A549 (cell line): ENCODE data around the gene GJD2. TPM values are rescaled to one million over a fixed set of nuclear protein-coding genes. Genes with fewer than 3 reads are reported as not detected.

Experiments used
- ATAC-seq, 2 experiments: fragments of 200-7000 bp in 1 of 2; fragments of >200 bp in 1 of 2; cut with Nextera tagmentation in 1 of 2; cut with Tn5 transposase in 1 of 2; 3 replicates each; pipeline versions ENCODE4 v1.8.0 to v1.9.1; 2018 to 2020; ENCODE audit warnings: mild to moderate bottlenecking in 1 of 2, moderate library complexity in 1 of 2
- CTCF ChIA-PET: fragments of 300-600 bp; sonication (Branson Sonifier 250); formaldehyde crosslinking; extraction: SDS; loops from one replicate; lab custom pipeline; 2021; ENCODE audit warnings: antibody characterized with exemption, inconsistent platforms; lab: Yijun Ruan, JAX
- POLR2A ChIA-PET: fragments of 350-600 bp; formaldehyde crosslinking; extraction: SDS; loops from one replicate; lab custom pipeline; 2021; ENCODE audit warnings: antibody characterized with exemption, inconsistent platforms; lab: Yijun Ruan, JAX
- DNase-seq, 2 experiments: peaks; one replicate each; pipeline versions ENCODE4 v3.0.0 to v3.0.0-alpha.2; 2011 to 2016; ENCODE audit warnings: low read depth in 1 of 2, low spot score in 1 of 2
- FAIRE-seq: peaks from 2 replicates; lab custom pipeline; 2011; peaks lifted over from hg19 to GRCh38; lab: Jason Lieb, UNC
- H3K27ac ChIP-seq, 2 experiments: fragments of >200 bp; sonication (Bioruptor Twin); formaldehyde crosslinking; 3 replicates each; pipeline ENCODE4 v1.5.1; 2016 to 2017
- H3K4me1 ChIP-seq: fragments of >200 bp; sonication (Bioruptor Twin); formaldehyde crosslinking; 3 replicates; pipeline ENCODE4 v1.6.1; 2016
- H3K4me2 ChIP-seq: fragments of >200 bp; sonication (Bioruptor Twin); formaldehyde crosslinking; 3 replicates; pipeline ENCODE4 v1.6.1; 2016
- H3K4me3 ChIP-seq: fragments of >200 bp; sonication (Bioruptor Twin); formaldehyde crosslinking; 3 replicates; pipeline ENCODE4 v1.5.1; 2016
- H3K9me3 ChIP-seq: fragments of >200 bp; sonication (Bioruptor Twin); formaldehyde crosslinking; 3 replicates; pipeline ENCODE4 v1.6.1; 2016
- ATOH8 ChIP-seq: fragments of 250-450 bp; sonication (Bioruptor Pico); IDR thresholded peaks from 2 replicates; pipeline ENCODE4 v1.5.0; 2020; ENCODE audit warnings: low read depth, mild to moderate bottlenecking, moderate library complexity
- BHLHE40 ChIP-seq: IDR thresholded peaks from 2 replicates; pipeline ENCODE4 v1.6.1; 2012; ENCODE audit warnings: low read depth, low read length, inconsistent platforms
- EHF ChIP-seq: fragments of 250-450 bp; sonication (Bioruptor Pico); IDR thresholded peaks from 2 replicates; pipeline ENCODE4 v1.5.0; 2020; ENCODE audit warnings: mild to moderate bottlenecking
- EHMT2 ChIP-seq: fragments of 200-600 bp; sonication (generic); IDR thresholded peaks from 2 replicates; pipeline ENCODE4 v1.6.1; 2016; ENCODE audit warnings: antibody characterized with exemption, low read depth, mild to moderate bottlenecking, moderate library complexity
- ELK1 ChIP-seq: fragments of 150-350 bp; IDR thresholded peaks from 2 replicates; pipeline ENCODE4 v1.6.1; 2014; ENCODE audit warnings: low read depth, mild to moderate bottlenecking, low read length
- ESRRA ChIP-seq: fragments of 150-350 bp; IDR thresholded peaks from 2 replicates; pipeline ENCODE4 v1.6.1; 2014; ENCODE audit warnings: mild to moderate bottlenecking, low read length, borderline replicate concordance
- HMGXB4 ChIP-seq: fragments of 250-450 bp; sonication (Bioruptor Pico); IDR thresholded peaks from 2 replicates; pipeline ENCODE4 v1.5.0; 2021; ENCODE audit warnings: mild to moderate bottlenecking, moderate library complexity, borderline replicate concordance
- HOXB5 ChIP-seq: fragments of 250-450 bp; sonication (Bioruptor Pico); IDR thresholded peaks from 2 replicates; pipeline ENCODE4 v1.5.0; 2020; ENCODE audit warnings: mild to moderate bottlenecking, moderate library complexity
- JUNB ChIP-seq: fragments of >200 bp; sonication (Bioruptor Twin); formaldehyde crosslinking; IDR thresholded peaks from 2 replicates; pipeline ENCODE4 v1.6.1; 2016
- MAX ChIP-seq: IDR thresholded peaks from 2 replicates; pipeline ENCODE4 v1.6.1; 2012
- MYC ChIP-seq: IDR thresholded peaks from 2 replicates; pipeline ENCODE4 v1.6.1; 2012; ENCODE audit warnings: mild to moderate bottlenecking, inconsistent platforms, low read length, improper control_type of control experiment, borderline replicate concordance
- NFE2L2 ChIP-seq: fragments of 150-350 bp; conservative IDR thresholded peaks from 2 replicates; pipeline ENCODE4 v1.6.1; 2014; ENCODE audit warnings: low read length
- PBX3 ChIP-seq: IDR thresholded peaks from 2 replicates; pipeline ENCODE4 v1.6.1; 2012
- POLR2A ChIP-seq: IDR thresholded peaks from 2 replicates; pipeline ENCODE4 v1.6.1; 2012; ENCODE audit warnings: mild to moderate bottlenecking, low read length
- POLR2AphosphoS2 ChIP-seq: conservative IDR thresholded peaks from 2 replicates; pipeline ENCODE4 v1.6.1; 2012; ENCODE audit warnings: low read length, improper control_type of control experiment, inconsistent platforms
- RCOR1 ChIP-seq: fragments of 150-350 bp; IDR thresholded peaks from 2 replicates; pipeline ENCODE4 v1.6.1; 2014; ENCODE audit warnings: antibody characterized with exemption, low read length, low read depth
- REST ChIP-seq: fragments of 200-600 bp; sonication (generic); IDR thresholded peaks from 2 replicates; pipeline ENCODE4 v1.6.1; 2016; ENCODE audit warnings: antibody characterized with exemption, mild to moderate bottlenecking, moderate library complexity
- WGBS: methylation state at CpG from one replicate; pipeline ENCODE4 v1.1.6; 2017; ENCODE audit errors: missing lambda C conversion rate; 5-methylcytosine and 5-hydroxymethylcytosine counted together
- polyA plus RNA-seq, 4 experiments: library from polyadenylated mRNA; depleted of rRNA in 3 of 4; stranded (reverse); fragments of >200 nt; fragmentation: RNase III in 1 of 4; extraction: RNeasy Plus Mini Kit Qiagen cat#74134 plus additional on column Dnase treatment in 1 of 4; gene quantifications; 2 replicates in 3 of 4; 3 replicates in 1 of 4; pipeline ENCODE4 v1.2.3, GENCODE V29; 2011 to 2017

Gene GJD2
- polyA plus RNA-seq, 2 of the 4 experiments (the other 2 are of a cell fraction): not detected

GRCh38 chr15:34753236-34753894 lies 1.4 kb downstream of the GJD2 start:
- H3K27ac ChIP-seq: no peak overlapping the region
- H3K9me3 ChIP-seq: 0 out of 3 replicates have a peak, but pooled peaks cover 2% of the 10 kb centered on the region
- WGBS: 61% methylated on average over 11 of the region's 11 CpGs
- TF ChIP-seq POLR2A (no peak), EHF (CRISPR knock-in tag) (no peak), MYC (no peak), PBX3 (no peak), BHLHE40 (no peak), REST (peak; percentile 91), HOXB5 (CRISPR knock-in tag) (0 out of 2 replicates have a peak, but pooled peaks have one; percentile 50), HMGXB4 (CRISPR knock-in tag) (no peak), POLR2AphosphoS2 (no peak), EHMT2 (0 out of 2 replicates have a peak, but pooled peaks have one; percentile 51), ATOH8 (CRISPR knock-in tag) (no peak), ESRRA (no peak), JUNB (no peak), ELK1 (no peak), NFE2L2 (no peak), RCOR1 (no peak), MAX (no peak)
- TF ChIP-seq, all 56 proteins: peak for 3
- Histone ChIP-seq H3K4me2 (no peak overlapping the region), H3K4me1 (peaks cover 8% of the 10 kb centered on the region; the same call in 1 of the 3 replicates), H3K4me3 (no peak overlapping the region)
- ATAC-seq (peak in 1 of 2 experiments; percentile 41; a peak in 4 of 6 replicates), FAIRE-seq (peak; percentile 7), DNase-seq (peak in 1 of 2 experiments; percentile 37)
- CTCF ChIA-PET: interaction anchor here (1.0 to 1.5 kb wide), 2 partner anchors 45 to 168 kb away, joined by 4 to 6 read pairs; no protein-coding TSS in a partner anchor
- POLR2A ChIA-PET: no interaction called here
